IMR-90 (cell line): ENCODE results near the gene ZNF546.

Experiments used
- MXI1 ChIP-seq: IDR thresholded peaks from 2 replicates; pipeline ENCODE4 v1.6.1; 2012; ENCODE audit warnings: low read depth, mild to moderate bottlenecking, low read length, moderate library complexity, borderline replicate concordance
- NFE2L2 ChIP-seq: fragments of 150-350 bp; IDR thresholded peaks from 2 replicates; pipeline ENCODE4 v1.6.1; 2016; ENCODE audit warnings: low read depth, mild to moderate bottlenecking, low read length
- TF ChIP-seq, protein P1 (sequence below): conservative IDR thresholded peaks from 2 replicates; pipeline ENCODE4 v1.5.1; 2012; ENCODE audit warnings: mild to moderate bottlenecking, low read depth, low read length, improper control_type of control experiment
- TF ChIP-seq, protein P2 (sequence below): fragments of 150-350 bp; IDR thresholded peaks from 2 replicates; pipeline ENCODE4 v1.6.1; 2017; ENCODE audit warnings: mild to moderate bottlenecking, antibody characterized with exemption, low read length, low read depth

GRCh38 chr19:39971380-39972035 lies 25.4 kb upstream of the ZNF546 start:
- TF ChIP-seq MXI1 (no peak), NFE2L2 (no peak)
- TF ChIP-seq, protein P1, sequence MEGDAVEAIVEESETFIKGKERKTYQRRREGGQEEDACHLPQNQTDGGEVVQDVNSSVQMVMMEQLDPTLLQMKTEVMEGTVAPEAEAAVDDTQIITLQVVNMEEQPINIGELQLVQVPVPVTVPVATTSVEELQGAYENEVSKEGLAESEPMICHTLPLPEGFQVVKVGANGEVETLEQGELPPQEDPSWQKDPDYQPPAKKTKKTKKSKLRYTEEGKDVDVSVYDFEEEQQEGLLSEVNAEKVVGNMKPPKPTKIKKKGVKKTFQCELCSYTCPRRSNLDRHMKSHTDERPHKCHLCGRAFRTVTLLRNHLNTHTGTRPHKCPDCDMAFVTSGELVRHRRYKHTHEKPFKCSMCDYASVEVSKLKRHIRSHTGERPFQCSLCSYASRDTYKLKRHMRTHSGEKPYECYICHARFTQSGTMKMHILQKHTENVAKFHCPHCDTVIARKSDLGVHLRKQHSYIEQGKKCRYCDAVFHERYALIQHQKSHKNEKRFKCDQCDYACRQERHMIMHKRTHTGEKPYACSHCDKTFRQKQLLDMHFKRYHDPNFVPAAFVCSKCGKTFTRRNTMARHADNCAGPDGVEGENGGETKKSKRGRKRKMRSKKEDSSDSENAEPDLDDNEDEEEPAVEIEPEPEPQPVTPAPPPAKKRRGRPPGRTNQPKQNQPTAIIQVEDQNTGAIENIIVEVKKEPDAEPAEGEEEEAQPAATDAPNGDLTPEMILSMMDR = no peak
- TF ChIP-seq, protein P2, sequence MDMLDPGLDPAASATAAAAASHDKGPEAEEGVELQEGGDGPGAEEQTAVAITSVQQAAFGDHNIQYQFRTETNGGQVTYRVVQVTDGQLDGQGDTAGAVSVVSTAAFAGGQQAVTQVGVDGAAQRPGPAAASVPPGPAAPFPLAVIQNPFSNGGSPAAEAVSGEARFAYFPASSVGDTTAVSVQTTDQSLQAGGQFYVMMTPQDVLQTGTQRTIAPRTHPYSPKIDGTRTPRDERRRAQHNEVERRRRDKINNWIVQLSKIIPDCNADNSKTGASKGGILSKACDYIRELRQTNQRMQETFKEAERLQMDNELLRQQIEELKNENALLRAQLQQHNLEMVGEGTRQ = no peak
